ENCODE measurements around the gene ALDH3A2. TPM values are rescaled to one million over a fixed set of nuclear protein-coding genes. Genes with fewer than 3 reads are reported as not detected.

ALDH3A2 gene
- total and polyA plus RNA-seq, 12 donors: 20.6 to 104 (median 66.1) TPM

GRCh38 chr17:19647697-19648474, 665 bp upstream of the ALDH3A2 start:
- Histone ChIP-seq H3K36me3 (peaks cover 0 to 8% (median 0%) of the 10 kb centered on the region in 9 donors), H3K9me3 (no peaks in the 10 kb centered on the region), H3K4me3 (peak overlapping the region; percentile 49 to 99 (median 90)), H3K27ac (peak overlapping the region; percentile 89 to 97 (median 95)), H3K4me1 (peaks cover 9 to 68% (median 46%) of the 10 kb centered on the region in 9 donors), H3K27me3 (no peaks in the 10 kb centered on the region)
- TF ChIP-seq CTCF (IDR thresholded peaks at IDR 0.05): no peak
- intact Hi-C loops (cut with DNase I): loop anchor here (5.0 to 10.0 kb wide), 8 partner anchors 99 to 141 kb away; partner anchors contain the start of gene ALDH3A1 (in 1 of the 10)
- DNase-seq (peak; percentile 71 to 72), ATAC-seq (peak; percentile 43 to 68 (median 58))
- 2 to 3% methylated on average over 37 of the region's 37 CpGs for WGBS, 2 donors

- H3K4me3 ChIP-seq: peak overlapping the region; percentile 49 to 99 (median 90)
- TF ChIP-seq CTCF (IDR thresholded peaks at IDR 0.05): no peak
- peaks cover 9 to 69% (median 46%) of the 10 kb centered on the region in 9 donors for H3K4me1 ChIP-seq
- H3K9me3 ChIP-seq: no peaks in the 10 kb centered on the region
- no peaks in the 10 kb centered on the region for H3K27me3 ChIP-seq
- 0% methylated on average over 2 of the region's 2 CpGs for WGBS, 2 donors
- DNase-seq: no peak
- H3K27ac ChIP-seq: peak overlapping the region; percentile 89 to 97 (median 95)
- peaks cover 0 to 21% (median 11%) of the 10 kb centered on the region in 9 donors for H3K36me3 ChIP-seq
- ATAC-seq: no peak
- intact Hi-C loops (cut with DNase I): loop anchor here (5.0 to 10.0 kb wide), 8 partner anchors 98 to 142 kb away; partner anchors contain the start of gene ALDH3A1 (in 1 of the 10)
Observed at GRCh38 chr17:19649274-19649541, 657 bp downstream of the ALDH3A2 start.

- intact Hi-C loops (cut with DNase I): no loop called here
- no peak for TF ChIP-seq CTCF (IDR thresholded peaks at IDR 0.05)
- Histone ChIP-seq H3K4me1 (peaks cover 9 to 62% (median 46%) of the 10 kb centered on the region in 9 donors), H3K36me3 (peaks cover 0 to 38% (median 27%) of the 10 kb centered on the region in 9 donors), H3K27ac (peak overlapping the region in 1 of 10 donors; percentile 30), H3K27me3 (no peaks in the 10 kb centered on the region), H3K4me3 (no peak overlapping the region), H3K9me3 (peaks cover 0 to 4% (median 0%) of the 10 kb centered on the region in 11 donors)
- ATAC-seq (no peak), DNase-seq (no peak)
- 98 to 100% methylated on average over 1 of the region's 1 CpG for WGBS, 2 donors
Observed at GRCh38 chr17:19650826-19651225, 2.3 kb downstream of the ALDH3A2 start.

- DNase-seq (no peak), ATAC-seq (no peak)
- Histone ChIP-seq H3K27ac (peak overlapping the region in 3 of 10 donors; percentile 8 to 30 (median 19)), H3K9me3 (peaks cover 0 to 4% (median 0%) of the 10 kb centered on the region in 11 donors), H3K4me3 (no peak overlapping the region), H3K4me1 (peaks cover 9 to 54% (median 46%) of the 10 kb centered on the region in 9 donors), H3K27me3 (no peaks in the 10 kb centered on the region), H3K36me3 (peaks cover 0 to 46% (median 30%) of the 10 kb centered on the region in 9 donors)
- no peak for TF ChIP-seq CTCF (IDR thresholded peaks at IDR 0.05)
- intact Hi-C loops (cut with DNase I): no loop called here
- 50 to 51% methylated on average over 5 of the region's 5 CpGs for WGBS, 2 donors
Observed at GRCh38 chr17:19651451-19652238, 3.1 kb downstream of the ALDH3A2 start.

All from heart right ventricle (tissue), 16 donors.